H1 (cell line): ENCODE measurements around the gene FOXF2. TPM values are rescaled to one million over a fixed set of nuclear protein-coding genes. Genes with fewer than 3 reads are reported as not detected.

Experiments
- CHD7 ChIP-seq: fragments of 300-600 bp; sonication (generic); IDR thresholded peaks from 2 replicates; pipeline ENCODE4 v1.7.1; 2012; ENCODE audit warnings: low read length, moderate library complexity, mild to moderate bottlenecking, inconsistent platforms; ENCODE audit not compliant: insufficient replicate concordance
- NANOG ChIP-seq: IDR thresholded peaks from 2 replicates; pipeline ENCODE4 v1.6.1; 2011; ENCODE audit warnings: low read length, low read depth, mild to moderate bottlenecking, inconsistent platforms; ENCODE audit not compliant: insufficient read depth, poor library complexity, severe bottlenecking
- polyA plus RNA-seq, 7 experiments: library from polyadenylated mRNA; depleted of rRNA in 3 of 7; stranded (reverse) in 5 of 7; unstranded in 2 of 7; fragments of >200 nt in 5 of 7; fragments of 200-250 nt in 2 of 7; gene quantifications; 1 replicate in 5 of 7; 2 replicates in 1 of 7; 4 replicates in 1 of 7; pipeline versions ENCODE4 v1.2.1 to v1.2.3, GENCODE V29; 2011 to 2013; ENCODE audit warnings: missing spikeins in 2 of 7, mixed read lengths in 2 of 7
- total RNA-seq: library from RNA; stranded (reverse); fragmentation: NEBNext Ultra II Directional; extraction: Animal tissue kit (Norgen Biotek cat#: 25700); gene quantifications from 2 replicates; pipeline ENCODE4 v1.2.1, GENCODE V29; 2021

FOXF2 gene
- total and polyA plus RNA-seq, 2 of the 8 experiments (the other 6 are each of a cell fraction or from before 2014, with no cell fraction given) = 0.05 TPM; not detected in 1

GRCh38 chr6:1346558-1347091 lies 42.8 kb upstream of the FOXF2 start (continued):
- no peak for TF ChIP-seq CHD7
- no peak for TF ChIP-seq NANOG
- TF ChIP-seq, all 59 proteins: peak for 0
